Femur (tissue), 1 donor: ENCODE measurements around the gene CYGB.

ENCODE experiments used
- DNase-seq: peaks from one replicate; pipeline ENCODE4 v3.0.0-alpha.2; 2017

CYGB gene

DNA sequence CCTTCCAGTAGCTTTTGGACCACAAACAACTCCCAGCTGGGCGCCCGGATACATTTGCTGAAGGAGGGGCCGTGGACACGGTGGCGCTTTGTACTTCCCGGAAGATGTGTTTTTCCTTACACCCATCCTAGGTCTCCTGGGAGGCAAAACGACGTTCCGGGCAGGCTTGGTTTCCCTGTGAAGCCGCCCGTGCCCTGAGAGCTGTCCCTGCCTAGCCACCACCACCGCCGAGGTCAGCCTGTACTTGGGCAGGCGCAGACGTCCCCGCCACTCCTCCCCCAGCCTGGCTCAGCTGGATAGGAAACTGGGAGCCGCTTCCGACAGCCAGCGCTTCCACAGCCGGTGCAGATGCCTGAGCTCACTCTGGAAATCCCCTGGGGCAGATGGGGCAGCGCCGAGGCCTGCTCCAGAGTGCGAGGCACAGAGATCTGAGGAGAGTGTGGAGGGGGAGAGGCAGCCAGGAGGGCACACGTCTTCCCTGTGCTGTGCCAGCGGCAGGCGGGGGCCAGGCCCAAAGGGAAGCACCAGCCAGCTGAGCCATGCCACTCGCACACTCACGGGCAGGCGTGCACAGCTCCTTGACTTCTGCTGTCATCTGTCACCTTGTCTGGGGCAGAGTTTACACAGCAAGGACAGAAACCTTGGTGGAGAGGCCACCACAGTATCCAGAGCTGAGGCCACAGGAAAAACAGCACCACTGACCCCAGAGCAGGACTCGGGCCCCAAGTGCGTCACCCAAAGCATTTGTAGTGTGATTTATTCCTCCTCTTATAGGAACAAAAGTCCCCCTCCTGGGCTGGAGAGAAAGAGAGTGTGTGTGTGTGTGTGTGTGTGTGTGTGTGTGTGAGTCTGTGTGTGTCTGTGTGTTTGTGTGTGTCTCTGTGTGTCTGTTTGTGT, 39.3 kb downstream of the CYGB start:
- peak; percentile 83 for DNase-seq

DNA sequence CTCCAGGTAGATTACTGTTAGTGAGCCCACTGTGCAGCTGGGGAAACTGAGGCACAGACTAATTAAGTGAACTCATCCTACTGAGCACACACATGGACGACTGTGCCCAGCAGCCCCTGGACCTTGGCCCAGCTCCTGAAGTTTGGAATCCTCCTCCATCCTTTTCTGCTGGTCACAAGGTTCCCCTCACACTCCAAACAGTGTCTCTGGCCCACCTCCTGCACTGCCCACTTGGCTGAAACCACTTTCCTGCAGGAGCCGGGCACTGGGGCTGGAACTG, 39.9 kb downstream of the CYGB start:
- no peak for DNase-seq

GRCh38 chr17:76496464-76496863, 41.0 kb downstream of the CYGB start:
- no peak for DNase-seq

- no peak for DNase-seq
These were observed 41.7 kb downstream of the CYGB start for GRCh38 chr17:76495663-76496400.

GRCh38 chr17:76493505-76494167, 43.9 kb downstream of the CYGB start:
- no peak for DNase-seq

DNA sequence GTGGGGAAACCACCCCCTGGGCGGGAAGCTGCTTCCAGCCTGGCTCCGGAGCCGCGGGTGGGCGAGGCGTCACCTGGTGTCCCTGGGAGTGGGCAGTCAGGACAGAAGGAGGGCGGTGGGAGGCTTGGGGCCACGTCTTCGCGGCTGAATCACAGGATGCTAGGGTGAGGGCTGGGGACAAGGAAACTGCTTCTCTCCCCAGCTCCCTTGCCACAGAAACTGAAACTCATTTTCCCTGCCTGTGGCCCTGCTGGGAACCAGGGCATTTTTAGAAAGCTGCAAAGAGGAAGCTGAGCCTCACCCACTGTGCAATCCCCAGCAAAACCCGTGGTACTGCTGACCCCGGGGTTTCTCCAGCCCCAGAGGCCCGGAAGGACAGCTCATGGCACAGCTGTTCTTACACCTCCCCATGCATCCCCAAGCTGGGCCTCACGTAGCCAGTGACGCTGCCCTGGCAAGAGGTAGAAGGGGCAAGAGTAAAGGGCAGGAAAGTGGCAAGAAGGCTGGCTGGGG, 44.5 kb downstream of the CYGB start:
- DNase-seq, result peak; percentile 80

DNA sequence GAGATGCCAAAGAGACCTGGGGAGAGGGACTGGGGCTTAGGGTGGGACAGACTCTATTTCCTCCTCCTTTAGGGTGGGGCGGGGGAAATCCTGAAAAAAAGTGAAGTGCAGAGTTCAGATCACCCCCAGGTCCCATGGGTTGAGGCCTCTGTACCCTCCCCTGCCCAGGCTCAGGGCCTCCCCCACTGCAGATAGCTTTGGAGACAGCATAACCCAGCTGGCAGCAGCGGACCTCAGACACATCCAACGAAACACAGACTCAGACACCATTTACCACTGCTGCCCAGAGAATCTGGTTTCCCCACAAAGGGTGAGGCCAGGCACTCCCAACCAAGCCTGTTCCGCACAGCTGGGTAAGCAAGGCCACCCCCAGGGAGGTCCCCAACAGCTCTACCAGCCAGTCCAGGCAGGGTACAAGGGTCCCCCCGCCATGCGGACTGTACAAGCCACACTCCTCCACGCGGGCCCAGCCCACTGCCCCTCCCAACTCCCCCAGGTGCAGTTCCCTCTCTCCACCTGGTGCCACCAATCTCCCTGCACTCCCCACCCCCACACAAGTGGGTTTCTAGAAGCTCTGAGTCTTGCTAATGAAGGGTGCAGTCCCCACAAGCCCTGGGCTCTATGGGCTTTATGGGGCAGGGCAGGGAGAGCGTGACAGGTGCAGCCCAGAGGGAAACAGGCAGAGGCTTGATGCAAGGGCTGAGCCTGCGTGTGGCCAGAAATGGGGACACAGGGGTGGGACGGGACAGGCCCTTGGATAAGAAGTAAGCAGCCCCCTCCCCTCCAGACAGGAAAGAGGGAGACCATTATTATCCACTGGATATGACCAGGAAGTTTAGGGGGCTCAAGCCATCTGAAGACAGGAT, 45.2 kb downstream of the CYGB start:
- peak; percentile 46 for DNase-seq

GRCh38 chr17:76491271-76492122, 46.0 kb downstream of the CYGB start:
- DNase-seq, result no peak

- no peak for DNase-seq
These were observed 47.3 kb downstream of the CYGB start for GRCh38 chr17:76490112-76490710.

DNA sequence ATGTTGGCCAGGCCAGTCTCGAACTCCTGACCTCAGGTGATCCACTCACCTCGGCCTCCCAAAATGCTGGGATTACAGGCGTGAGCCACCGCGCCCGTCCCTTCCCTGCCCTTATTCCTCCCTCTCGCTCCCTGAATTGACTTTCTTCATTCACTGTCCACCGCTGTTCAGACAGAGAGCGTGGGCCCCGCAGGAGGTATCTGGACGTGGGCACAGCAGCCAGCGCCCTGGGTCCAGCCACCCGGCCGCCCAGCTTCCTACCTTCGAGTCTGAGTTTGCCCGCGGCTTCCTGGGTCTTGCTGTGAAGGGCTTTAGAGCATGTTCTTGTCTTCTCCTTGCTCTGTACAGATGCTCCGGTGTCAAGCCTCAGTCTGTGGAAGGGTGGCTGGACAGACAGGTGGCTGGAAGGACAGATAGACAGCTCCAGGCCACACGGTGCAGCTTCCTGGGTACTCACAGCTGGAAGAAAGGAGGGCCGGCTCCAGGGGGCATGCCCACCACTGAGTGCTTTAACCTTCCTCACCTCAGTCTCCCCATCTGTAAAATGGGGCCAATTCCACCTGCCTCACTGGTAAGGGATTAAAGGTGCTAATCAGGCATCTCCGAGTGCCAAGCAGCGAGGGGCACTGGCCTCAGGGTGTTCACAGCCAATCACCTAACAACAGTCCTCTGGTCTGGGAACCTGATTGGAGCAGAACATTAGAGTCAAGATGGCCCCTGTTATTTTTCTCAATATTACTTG, 49.9 kb downstream of the CYGB start:
- no peak for DNase-seq

- no peak for DNase-seq
These were observed 51.9 kb downstream of the CYGB start for GRCh38 chr17:76485569-76485968.

- no peak for DNase-seq
These were observed 53.2 kb downstream of the CYGB start for GRCh38 chr17:76484228-76484725.

DNA sequence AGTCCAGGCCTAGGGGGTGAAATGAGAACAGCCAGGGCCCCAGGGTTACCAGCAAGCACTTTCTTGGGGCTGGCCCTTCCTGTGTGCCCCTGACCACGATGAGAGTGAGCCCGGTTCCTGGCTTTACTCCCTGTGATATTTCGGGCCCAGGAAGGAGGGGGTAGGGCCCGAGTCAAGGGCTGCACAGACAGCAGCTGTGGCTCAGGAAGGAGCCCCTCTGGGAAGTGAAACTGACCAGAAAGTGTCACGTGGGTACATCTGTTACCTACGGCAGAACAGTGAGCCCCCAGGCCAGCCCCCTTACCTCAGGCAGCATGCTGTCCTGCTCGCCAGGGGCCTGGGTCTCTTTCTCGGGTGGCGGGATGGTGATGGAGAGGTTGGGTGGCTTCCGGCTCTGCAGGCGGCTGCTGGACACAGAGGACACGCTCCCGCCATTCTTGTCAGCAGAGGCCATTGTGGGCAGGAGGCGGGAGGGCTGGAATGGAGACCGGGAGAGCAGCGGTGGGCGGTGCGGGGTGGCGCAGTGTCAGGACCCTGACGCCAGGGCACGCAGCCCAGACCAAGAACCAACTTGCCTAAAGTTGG, 56.3 kb downstream of the CYGB start:
- DNase-seq, result peak; percentile 71

GRCh38 chr17:76480632-76481031, 56.9 kb downstream of the CYGB start:
- DNase-seq, result peak; percentile 74

- no peak for DNase-seq
These were observed 57.9 kb downstream of the CYGB start for GRCh38 chr17:76479515-76480060.

GRCh38 chr17:76478730-76479514, 58.6 kb downstream of the CYGB start:
- no peak for DNase-seq

GRCh38 chr17:76478097-76478496, 59.4 kb downstream of the CYGB start:
- no peak for DNase-seq

- no peak for DNase-seq
These were observed 59.9 kb downstream of the CYGB start for GRCh38 chr17:76477576-76477975.
